GM12878 (cell line): ENCODE results near the gene HHAT. TPM values are rescaled to one million over a fixed set of nuclear protein-coding genes. Genes with fewer than 3 reads are reported as not detected.

Experiments
- ATAC-seq: fragments of 200-7000 bp; cut with Tn5 transposase; 3 replicates; pipeline ENCODE4 v1.9.1; 2020; ENCODE audit warnings: mild to moderate bottlenecking, moderate library complexity
- BruUV-seq: library from RNA; stranded (reverse); fragments of 400-500 nt; replicated peaks from 2 replicates; lab custom pipeline; 2021; lab: Mats Ljungman, UMichigan
- CTCF ChIA-PET: fragments of 300-600 bp; sonication (Branson Sonifier 250); formaldehyde crosslinking; extraction: SDS; loops from one replicate; lab custom pipeline; 2021; ENCODE audit warnings: inconsistent platforms; lab: Yijun Ruan, JAX
- POLR2A ChIA-PET: fragments of 350-600 bp; formaldehyde crosslinking; extraction: SDS; loops from one replicate; lab custom pipeline; 2021; ENCODE audit warnings: inconsistent platforms; lab: Charles Lee
- RAD21 ChIA-PET: fragments of 300-600 bp; sonication (Branson Sonifier 250); formaldehyde crosslinking; loops from one replicate; lab custom pipeline; 2023; ENCODE audit warnings: antibody characterized with exemption; ENCODE audit not compliant: unreplicated experiment; lab: Charles Lee
- SMC1A ChIA-PET: fragments of 300-600 bp; sonication (Branson Sonifier 250); formaldehyde crosslinking; loops from one replicate; lab custom pipeline; 2023; ENCODE audit not compliant: unreplicated experiment, uncharacterized antibody; lab: Charles Lee
- DNase-seq: peaks from one replicate; pipeline ENCODE4 v3.0.0-alpha.2; 2011; ENCODE audit warnings: low read depth, low spot score
- FAIRE-seq: peaks from 3 replicates; lab custom pipeline; 2011; peaks lifted over from hg19 to GRCh38; lab: Jason Lieb, UNC
- H2AFZ ChIP-seq: 2 replicates; pipeline ENCODE4 v1.6.0; 2011; ENCODE audit warnings: low read depth, low read length, control low read depth; ENCODE audit not compliant: control insufficient read depth
- H3K27ac ChIP-seq: 2 replicates; pipeline ENCODE4 v1.5.1; 2011; ENCODE audit warnings: control low read depth; ENCODE audit not compliant: control insufficient read depth, insufficient read depth
- H3K27me3 ChIP-seq, 2 experiments: replicated peaks in 1 of 2; 2 replicates each; pipeline versions ENCODE4 v1.6.0 to v1.6.1; 2011; ENCODE audit warnings: low read length in 1 of 2; ENCODE audit not compliant: control insufficient read depth in 2 of 2, insufficient read depth in 2 of 2
- H3K36me3 ChIP-seq, 2 experiments: 2 replicates each; pipeline ENCODE4 v1.5.1; 2011; ENCODE audit warnings: low read length in 1 of 2; ENCODE audit not compliant: control insufficient read depth in 2 of 2, insufficient read depth in 2 of 2
- H3K4me1 ChIP-seq: 2 replicates; pipeline ENCODE4 v1.6.1; 2011; ENCODE audit warnings: mild to moderate bottlenecking, low read length, moderate library complexity, mixed read lengths; ENCODE audit not compliant: control insufficient read depth, insufficient read depth
- H3K4me2 ChIP-seq: 2 replicates; pipeline ENCODE4 v1.6.0; 2011; ENCODE audit warnings: control low read depth; ENCODE audit not compliant: control insufficient read depth, insufficient read depth
- H3K4me3 ChIP-seq: fragments of 200-600 bp; sonication (generic); 2 replicates; pipeline ENCODE4 v1.5.1; 2016
- H3K79me2 ChIP-seq: 2 replicates; pipeline ENCODE4 v1.6.0; 2011; ENCODE audit warnings: low read length; ENCODE audit not compliant: control insufficient read depth, insufficient read depth
- H3K9ac ChIP-seq: 2 replicates; pipeline ENCODE4 v1.8.0; 2011; ENCODE audit warnings: low read length, control low read depth, mixed read lengths; ENCODE audit not compliant: control insufficient read depth, insufficient read depth
- H3K9me3 ChIP-seq: replicated peaks from 3 replicates; pipeline ENCODE4 v1.5.1; 2011; ENCODE audit warnings: mild to moderate bottlenecking, low read length; ENCODE audit not compliant: control insufficient read depth, insufficient read depth
- H4K20me1 ChIP-seq: 2 replicates; pipeline ENCODE4 v1.6.0; 2011; ENCODE audit not compliant: control insufficient read depth, insufficient read depth
- ASH2L ChIP-seq: fragments of 300-600, 200-600 bp; sonication (generic); IDR thresholded peaks from 2 replicates; pipeline ENCODE4 v1.6.1; 2017; ENCODE audit warnings: low read depth, mild to moderate bottlenecking, borderline replicate concordance
- CREM ChIP-seq: IDR thresholded peaks from 2 replicates; pipeline ENCODE4 v1.6.1; 2014; ENCODE audit warnings: antibody characterized with exemption, low read depth
- DPF2 ChIP-seq: fragments of 450-650 bp; IDR thresholded peaks from 2 replicates; pipeline ENCODE4 v1.6.1; 2017; ENCODE audit warnings: mild to moderate bottlenecking
- FOS ChIP-seq: IDR thresholded peaks from 3 replicates; pipeline ENCODE4 v1.6.1; 2011; ENCODE audit warnings: borderline replicate concordance; ENCODE audit not compliant: insufficient read length; ENCODE audit errors: extremely low read depth
- GATAD2B ChIP-seq: fragments of 450-650 bp; conservative IDR thresholded peaks from 2 replicates; pipeline ENCODE4 v1.6.1; 2017; ENCODE audit warnings: low read depth, mild to moderate bottlenecking, moderate library complexity
- JUND ChIP-seq: IDR thresholded peaks from 2 replicates; pipeline ENCODE4 v1.6.1; 2012; ENCODE audit warnings: low read depth, mild to moderate bottlenecking, low read length, improper control_type of control experiment, moderate library complexity
- KLF5 ChIP-seq: fragments of 450-650 bp; IDR thresholded peaks from 2 replicates; pipeline ENCODE4 v1.6.1; 2014; ENCODE audit warnings: mild to moderate bottlenecking; ENCODE audit not compliant: partially characterized antibody
- MEF2B ChIP-seq: fragments of 450-650 bp; IDR thresholded peaks from 2 replicates; pipeline ENCODE4 v1.6.1; 2018; ENCODE audit warnings: mild to moderate bottlenecking, moderate library complexity; ENCODE audit not compliant: partially characterized antibody, poor library complexity, severe bottlenecking
- POLR2AphosphoS5 ChIP-seq: IDR thresholded peaks from 2 replicates; pipeline ENCODE4 v1.6.1; 2011; ENCODE audit warnings: mild to moderate bottlenecking, low read length, inconsistent platforms
- RUNX3 ChIP-seq: IDR thresholded peaks from 2 replicates; pipeline ENCODE4 v1.6.1; 2012; ENCODE audit warnings: low read length, inconsistent platforms
- SMC3 ChIP-seq: IDR thresholded peaks from 2 replicates; pipeline ENCODE4 v1.6.1; 2011; ENCODE audit warnings: low read length, improper control_type of control experiment, borderline replicate concordance
- SRF ChIP-seq, 2 experiments: IDR thresholded peaks; 2 replicates each; pipeline ENCODE4 v1.6.1; 2011; ENCODE audit warnings: low read depth in 2 of 2, low read length in 2 of 2, mild to moderate bottlenecking in 1 of 2, moderate library complexity in 1 of 2
- WGBS: methylation state at CpG from one replicate; pipeline ENCODE4 v1.1.6; 2016; ENCODE audit warnings: low lambda C conversion rate; ENCODE audit not compliant: insufficient replicate concordance, insufficient coverage; ENCODE audit errors: missing lambda C conversion rate; 5-methylcytosine and 5-hydroxymethylcytosine counted together
- in situ Hi-C: fragments of 300-500 bp; cut with MboI; formaldehyde crosslinking; loops from 9 replicates; pipeline ENCODE4 v1.14.3; 2018; ENCODE audit warnings: mixed read lengths
- intact Hi-C: fragments of 100-400 bp; cut with micrococcal nuclease; formaldehyde crosslinking; loops from one replicate; pipeline ENCODE4 v1.14.2; 2022; ENCODE audit not compliant: unreplicated experiment
- polyA plus RNA-seq, 11 experiments: library from polyadenylated mRNA; depleted of rRNA in 4 of 11; unstranded in 6 of 11; stranded (reverse) in 5 of 11; fragments of >200 nt; fragmentation: Nextera tagmentation in 4 of 11; fragmentation: Illumina TruSeq in 1 of 11; extraction: Ambion mirVana in 4 of 11; extraction: Trizol in 1 of 11; gene quantifications; 1 replicate in 1 of 11; 2 replicates in 10 of 11; pipeline versions ENCODE4 v1.2.1 to v1.2.3, GENCODE V29; 2011 to 2016; ENCODE audit warnings: inconsistent platforms in 2 of 11, missing spikeins in 2 of 11, low read depth in 1 of 11
- total RNA-seq, 4 experiments: library from RNA; depleted of rRNA in 3 of 4; stranded (reverse); fragments of >200 nt in 3 of 4; fragmentation: Illumina TruSeq in 1 of 4; extraction: Trizol in 1 of 4; gene quantifications; 2 replicates each; pipeline versions ENCODE4 v1.2.1 to v1.2.3, GENCODE V29; 2013 to 2021
- TF ChIP-seq, protein P1 (sequence below): IDR thresholded peaks from 2 replicates; pipeline ENCODE4 v1.6.1; 2012; ENCODE audit warnings: low read length, inconsistent platforms
- TF ChIP-seq, protein P2 (sequence below): fragments of 450-650 bp; IDR thresholded peaks from 2 replicates; pipeline ENCODE4 v1.6.1; 2018; ENCODE audit warnings: borderline replicate concordance, mild to moderate bottlenecking; ENCODE audit not compliant: partially characterized antibody
- TF ChIP-seq, protein P3 (sequence below): fragments of 450-650 bp; IDR thresholded peaks from 2 replicates; pipeline ENCODE4 v1.6.1; 2017; ENCODE audit warnings: borderline replicate concordance
- TF ChIP-seq, protein P4 (sequence below): IDR thresholded peaks from 2 replicates; pipeline ENCODE4 v1.6.1; 2012; ENCODE audit warnings: mild to moderate bottlenecking, low read depth, low read length

The HHAT gene
- total and polyA plus RNA-seq, 10 of the 15 experiments (the other 5 are each of a cell fraction or from before 2014, with no cell fraction given), result 1.2 to 37.6 (median 2.6) TPM

DNA sequence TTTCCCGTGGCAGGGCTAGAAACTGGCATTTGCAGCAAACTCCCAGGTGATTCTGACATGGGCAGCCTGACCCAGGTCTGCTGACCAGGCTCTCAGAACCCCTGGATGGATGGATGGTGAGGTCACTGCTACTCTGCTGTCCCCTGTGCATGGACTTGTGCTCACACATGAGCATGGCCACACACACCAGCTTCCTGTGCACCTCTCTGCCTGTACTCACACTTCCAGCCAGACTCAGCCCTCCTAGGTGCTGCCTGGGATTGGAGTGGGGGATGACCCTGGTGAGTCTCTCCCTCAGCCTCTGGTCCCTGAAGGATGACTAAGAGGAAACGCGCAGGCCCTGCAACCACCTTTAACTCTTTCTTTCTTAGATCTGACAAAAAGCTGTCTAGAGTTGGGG, 361.1 kb downstream of the HHAT start:
- H3K27ac ChIP-seq, result no peak overlapping the region
- in situ Hi-C loops, result no loop called here
- CTCF ChIA-PET, result no interaction called here
- ATAC-seq (no peak), DNase-seq (no peak), FAIRE-seq (no peak)
- H3K4me1 ChIP-seq, result peaks cover 15% of the 10 kb centered on the region
- H3K79me2 ChIP-seq, result no peaks in the 10 kb centered on the region
- intact Hi-C loops, result loop anchor here (10.0 kb wide), 1 partner anchor 285 kb away; no protein-coding TSS in a partner anchor
- no peak overlapping the region for H3K4me2 ChIP-seq
- no peaks in the 10 kb centered on the region for H3K36me3 ChIP-seq
- H3K27me3 ChIP-seq, result no peaks in the 10 kb centered on the region
- no peaks in the 10 kb centered on the region for H4K20me1 ChIP-seq
- H2AFZ ChIP-seq, result no peak overlapping the region
- POLR2A ChIA-PET, result no interaction called here
- RAD21 ChIA-PET, result no interaction called here
- 61% methylated on average over 3 of the region's 3 CpGs for WGBS
- SMC1A ChIA-PET, result no interaction called here
- no peak overlapping the region for H3K4me3 ChIP-seq
- H3K9me3 ChIP-seq, result no peaks in the 10 kb centered on the region
- BruUV-seq, result no TSS peak
- no peak overlapping the region for H3K9ac ChIP-seq
- no peak for TF ChIP-seq DPF2
- TF ChIP-seq GATAD2B, result no peak
- TF ChIP-seq, protein P1, sequence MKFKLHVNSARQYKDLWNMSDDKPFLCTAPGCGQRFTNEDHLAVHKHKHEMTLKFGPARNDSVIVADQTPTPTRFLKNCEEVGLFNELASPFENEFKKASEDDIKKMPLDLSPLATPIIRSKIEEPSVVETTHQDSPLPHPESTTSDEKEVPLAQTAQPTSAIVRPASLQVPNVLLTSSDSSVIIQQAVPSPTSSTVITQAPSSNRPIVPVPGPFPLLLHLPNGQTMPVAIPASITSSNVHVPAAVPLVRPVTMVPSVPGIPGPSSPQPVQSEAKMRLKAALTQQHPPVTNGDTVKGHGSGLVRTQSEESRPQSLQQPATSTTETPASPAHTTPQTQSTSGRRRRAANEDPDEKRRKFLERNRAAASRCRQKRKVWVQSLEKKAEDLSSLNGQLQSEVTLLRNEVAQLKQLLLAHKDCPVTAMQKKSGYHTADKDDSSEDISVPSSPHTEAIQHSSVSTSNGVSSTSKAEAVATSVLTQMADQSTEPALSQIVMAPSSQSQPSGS, result no peak
- TF ChIP-seq, protein P2, sequence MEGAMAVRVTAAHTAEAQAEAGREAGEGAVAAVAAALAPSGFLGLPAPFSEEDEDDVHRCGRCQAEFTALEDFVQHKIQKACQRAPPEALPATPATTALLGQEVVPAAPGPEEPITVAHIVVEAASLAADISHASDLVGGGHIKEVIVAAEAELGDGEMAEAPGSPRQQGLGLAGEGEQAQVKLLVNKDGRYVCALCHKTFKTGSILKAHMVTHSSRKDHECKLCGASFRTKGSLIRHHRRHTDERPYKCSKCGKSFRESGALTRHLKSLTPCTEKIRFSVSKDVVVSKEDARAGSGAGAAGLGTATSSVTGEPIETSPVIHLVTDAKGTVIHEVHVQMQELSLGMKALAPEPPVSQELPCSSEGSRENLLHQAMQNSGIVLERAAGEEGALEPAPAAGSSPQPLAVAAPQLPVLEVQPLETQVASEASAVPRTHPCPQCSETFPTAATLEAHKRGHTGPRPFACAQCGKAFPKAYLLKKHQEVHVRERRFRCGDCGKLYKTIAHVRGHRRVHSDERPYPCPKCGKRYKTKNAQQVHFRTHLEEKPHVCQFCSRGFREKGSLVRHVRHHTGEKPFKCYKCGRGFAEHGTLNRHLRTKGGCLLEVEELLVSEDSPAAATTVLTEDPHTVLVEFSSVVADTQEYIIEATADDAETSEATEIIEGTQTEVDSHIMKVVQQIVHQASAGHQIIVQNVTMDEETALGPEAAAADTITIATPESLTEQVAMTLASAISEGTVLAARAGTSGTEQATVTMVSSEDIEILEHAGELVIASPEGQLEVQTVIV, result no peak
- no peak for TF ChIP-seq JUND
- TF ChIP-seq SMC3, result no peak
- TF ChIP-seq, protein P3, sequence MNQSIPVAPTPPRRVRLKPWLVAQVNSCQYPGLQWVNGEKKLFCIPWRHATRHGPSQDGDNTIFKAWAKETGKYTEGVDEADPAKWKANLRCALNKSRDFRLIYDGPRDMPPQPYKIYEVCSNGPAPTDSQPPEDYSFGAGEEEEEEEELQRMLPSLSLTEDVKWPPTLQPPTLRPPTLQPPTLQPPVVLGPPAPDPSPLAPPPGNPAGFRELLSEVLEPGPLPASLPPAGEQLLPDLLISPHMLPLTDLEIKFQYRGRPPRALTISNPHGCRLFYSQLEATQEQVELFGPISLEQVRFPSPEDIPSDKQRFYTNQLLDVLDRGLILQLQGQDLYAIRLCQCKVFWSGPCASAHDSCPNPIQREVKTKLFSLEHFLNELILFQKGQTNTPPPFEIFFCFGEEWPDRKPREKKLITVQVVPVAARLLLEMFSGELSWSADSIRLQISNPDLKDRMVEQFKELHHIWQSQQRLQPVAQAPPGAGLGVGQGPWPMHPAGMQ, result no peak
- TF ChIP-seq, protein P4, sequence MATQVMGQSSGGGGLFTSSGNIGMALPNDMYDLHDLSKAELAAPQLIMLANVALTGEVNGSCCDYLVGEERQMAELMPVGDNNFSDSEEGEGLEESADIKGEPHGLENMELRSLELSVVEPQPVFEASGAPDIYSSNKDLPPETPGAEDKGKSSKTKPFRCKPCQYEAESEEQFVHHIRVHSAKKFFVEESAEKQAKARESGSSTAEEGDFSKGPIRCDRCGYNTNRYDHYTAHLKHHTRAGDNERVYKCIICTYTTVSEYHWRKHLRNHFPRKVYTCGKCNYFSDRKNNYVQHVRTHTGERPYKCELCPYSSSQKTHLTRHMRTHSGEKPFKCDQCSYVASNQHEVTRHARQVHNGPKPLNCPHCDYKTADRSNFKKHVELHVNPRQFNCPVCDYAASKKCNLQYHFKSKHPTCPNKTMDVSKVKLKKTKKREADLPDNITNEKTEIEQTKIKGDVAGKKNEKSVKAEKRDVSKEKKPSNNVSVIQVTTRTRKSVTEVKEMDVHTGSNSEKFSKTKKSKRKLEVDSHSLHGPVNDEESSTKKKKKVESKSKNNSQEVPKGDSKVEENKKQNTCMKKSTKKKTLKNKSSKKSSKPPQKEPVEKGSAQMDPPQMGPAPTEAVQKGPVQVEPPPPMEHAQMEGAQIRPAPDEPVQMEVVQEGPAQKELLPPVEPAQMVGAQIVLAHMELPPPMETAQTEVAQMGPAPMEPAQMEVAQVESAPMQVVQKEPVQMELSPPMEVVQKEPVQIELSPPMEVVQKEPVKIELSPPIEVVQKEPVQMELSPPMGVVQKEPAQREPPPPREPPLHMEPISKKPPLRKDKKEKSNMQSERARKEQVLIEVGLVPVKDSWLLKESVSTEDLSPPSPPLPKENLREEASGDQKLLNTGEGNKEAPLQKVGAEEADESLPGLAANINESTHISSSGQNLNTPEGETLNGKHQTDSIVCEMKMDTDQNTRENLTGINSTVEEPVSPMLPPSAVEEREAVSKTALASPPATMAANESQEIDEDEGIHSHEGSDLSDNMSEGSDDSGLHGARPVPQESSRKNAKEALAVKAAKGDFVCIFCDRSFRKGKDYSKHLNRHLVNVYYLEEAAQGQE, result no peak
- TF ChIP-seq POLR2AphosphoS5, result no peak
- no peak for TF ChIP-seq CREM
- no peak for TF ChIP-seq ASH2L
- no peak for TF ChIP-seq MEF2B
- no peak for TF ChIP-seq KLF5
- no peak for TF ChIP-seq SRF (IDR thresholded peaks at IDR 0.05; ENCODE audit: low read depth in 2 of 2, low read length in 2 of 2)
- TF ChIP-seq RUNX3, result no peak
- no peak for TF ChIP-seq FOS
